ENCODE data around the gene ZNF296.

The ZNF296 gene

GRCh38 chr19:45079063-45079910, 3.0 kb upstream of the ZNF296 start, which contains the start of gene GEMIN7:
Gene GEMIN7, plus strand, starts transcription at chr19:45079260. Its CDS starts 10,855 bp downstream, at chr19:45090115.
- DNase-seq = peak; percentile 54

- DNase-seq = no peak
Observed at GRCh38 chr19:45078390-45079062, 2.2 kb upstream of the ZNF296 start.

- DNase-seq = no peak
Observed at GRCh38 chr19:45076851-45077730, 813 bp upstream of the ZNF296 start.

- peak; percentile 58 for DNase-seq
Observed at GRCh38 chr19:45075301-45076028, 813 bp downstream of the ZNF296 start.

GRCh38 chr19:45074744-45075300, 1.5 kb downstream of the ZNF296 start:
- no peak for DNase-seq

- DNase-seq = no peak
Observed at GRCh38 chr19:45071969-45072790, 4.1 kb downstream of the ZNF296 start.

- no peak for DNase-seq
Observed at GRCh38 chr19:45071545-45071938, 4.7 kb downstream of the ZNF296 start.

GRCh38 chr19:45070861-45071544, 5.3 kb downstream of the ZNF296 start:
- DNase-seq = no peak

- DNase-seq = no peak
Observed at GRCh38 chr19:45070214-45070613, 6.1 kb downstream of the ZNF296 start.

- no peak for DNase-seq
Observed at GRCh38 chr19:45069056-45069455, 7.2 kb downstream of the ZNF296 start.

GRCh38 chr19:45068041-45068440, 8.2 kb downstream of the ZNF296 start:
- DNase-seq = no peak

- DNase-seq = no peak
Observed at GRCh38 chr19:45066921-45067661, 9.2 kb downstream of the ZNF296 start.

GRCh38 chr19:45063851-45064801, 12.2 kb downstream of the ZNF296 start:
- no peak for DNase-seq

- no peak for DNase-seq
Observed at GRCh38 chr19:45061965-45062364, 14.3 kb downstream of the ZNF296 start.

- DNase-seq = peak; percentile 71
Observed at GRCh38 chr19:45059258-45059965, 16.9 kb downstream of the ZNF296 start.

- no peak for DNase-seq
Observed at GRCh38 chr19:45058622-45059159, 17.6 kb downstream of the ZNF296 start.

- no peak for DNase-seq
Observed at GRCh38 chr19:45057444-45057843, 18.8 kb downstream of the ZNF296 start.

- DNase-seq = no peak
Observed at GRCh38 chr19:45056831-45057230, 19.4 kb downstream of the ZNF296 start.
